CD4-positive, alpha-beta T cell treated with Interferon gamma for 1 hour (primary cell): ENCODE measurements around the gene UGT1A7.
A peak's percentile ranks its signal among the peaks of the same experiment; 100 is the strongest.
"Not testable (repeated sequence)": the region's sequence is repeated elsewhere in the genome, so short reads cannot be mapped to it uniquely, and the experiment has no call there.

ENCODE experiments used
- DNase-seq: peaks from one replicate; pipeline ENCODE4 v3.0.0-alpha.2; 2020

The UGT1A7 gene

DNA sequence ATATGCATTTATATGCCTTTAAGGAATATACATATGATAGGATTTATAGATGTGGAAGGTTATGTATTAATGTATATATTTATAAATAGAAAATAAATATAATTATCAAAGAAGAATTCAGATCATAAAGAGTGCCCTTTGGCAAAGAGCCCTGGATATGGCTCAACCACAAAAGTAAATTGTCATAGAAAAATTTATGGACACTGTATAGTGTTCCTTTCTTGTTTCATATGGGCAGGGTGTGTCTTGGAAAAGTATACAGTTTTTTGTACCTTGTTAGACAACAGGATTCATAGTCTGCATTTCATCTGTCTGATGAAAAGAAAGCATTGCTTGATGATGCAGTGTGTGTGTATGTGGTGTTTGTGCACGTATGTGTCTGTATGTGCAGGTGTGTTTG, 2.9 kb downstream of the UGT1A7 start:
- DNase-seq = no peak

DNA sequence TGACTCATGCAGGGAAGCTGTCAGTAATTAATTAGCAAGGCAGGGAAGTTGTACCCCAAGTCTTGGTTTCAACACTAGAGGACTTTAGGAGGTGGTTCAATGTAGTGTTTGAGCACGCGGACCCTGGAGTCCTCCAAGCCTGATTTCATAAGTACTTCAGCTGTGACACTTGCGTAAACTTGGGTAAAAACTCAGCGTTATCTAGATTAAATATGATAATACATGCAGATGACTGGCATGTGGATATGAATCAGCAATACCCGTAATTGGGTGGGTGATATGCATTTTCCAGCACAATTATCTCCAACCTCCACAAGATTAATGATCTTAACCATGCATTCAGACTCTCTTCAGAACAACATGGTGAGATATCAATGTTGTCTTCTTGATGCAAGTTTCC, 5.2 kb downstream of the UGT1A7 start:
- DNase-seq = no peak

DNA sequence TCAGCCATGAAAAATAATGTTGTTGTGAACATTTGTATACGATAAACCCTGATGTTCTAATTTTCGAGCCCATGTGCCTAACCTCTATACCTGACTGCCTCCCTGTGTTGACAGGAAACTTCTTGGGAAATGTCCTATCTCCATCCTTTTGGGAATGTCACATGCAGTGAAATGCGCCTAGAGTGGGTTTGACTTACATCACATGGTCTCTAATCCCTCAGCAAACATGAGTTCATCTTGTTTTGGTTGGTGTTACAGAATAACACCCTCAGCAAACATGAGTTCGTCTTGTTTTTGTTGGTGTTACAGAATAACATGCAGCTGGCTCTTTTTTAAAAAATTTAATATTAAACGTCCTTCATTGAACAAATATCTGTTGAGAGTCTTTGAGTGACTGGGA, 6.6 kb downstream of the UGT1A7 start:
- no peak for DNase-seq

DNA sequence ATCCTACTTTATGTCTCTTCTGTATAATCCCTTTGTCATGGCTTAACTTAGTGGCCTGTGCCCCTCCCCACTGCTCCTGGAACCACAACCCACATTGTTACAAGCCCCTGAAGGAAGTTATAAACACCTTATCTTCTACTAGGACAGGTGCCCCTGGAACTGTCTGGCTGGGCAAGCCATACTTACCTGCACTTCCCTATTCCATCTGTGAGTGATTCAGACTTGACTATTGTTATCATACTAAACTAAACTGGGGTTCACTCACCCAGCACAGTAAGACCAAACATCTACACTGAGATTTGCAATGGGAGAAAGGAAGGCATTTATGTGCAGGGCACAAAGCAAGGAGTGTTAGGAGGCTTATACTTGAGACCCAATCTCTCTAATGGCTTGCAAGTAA, 7.3 kb downstream of the UGT1A7 start:
- no peak for DNase-seq

DNA sequence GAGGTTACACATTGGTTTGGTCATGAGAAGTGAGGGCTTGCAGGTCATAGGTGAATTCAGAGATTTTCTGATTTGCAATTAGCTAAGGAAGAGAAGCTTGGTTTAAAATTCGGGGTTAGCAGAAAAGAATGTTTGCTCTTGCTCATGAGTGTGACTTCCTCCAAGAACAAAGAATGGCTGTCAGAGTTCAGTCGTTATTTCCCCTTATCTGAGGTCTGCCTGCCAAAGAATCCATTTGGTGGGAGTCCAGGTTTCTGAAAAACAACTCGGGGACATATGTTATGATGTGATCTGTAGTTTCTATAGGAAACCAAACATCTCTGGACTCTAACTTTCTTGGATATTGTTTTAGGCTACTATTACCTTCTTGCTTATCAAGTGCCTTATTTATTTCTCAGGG, 7.8 kb downstream of the UGT1A7 start:
- DNase-seq = no peak

DNA sequence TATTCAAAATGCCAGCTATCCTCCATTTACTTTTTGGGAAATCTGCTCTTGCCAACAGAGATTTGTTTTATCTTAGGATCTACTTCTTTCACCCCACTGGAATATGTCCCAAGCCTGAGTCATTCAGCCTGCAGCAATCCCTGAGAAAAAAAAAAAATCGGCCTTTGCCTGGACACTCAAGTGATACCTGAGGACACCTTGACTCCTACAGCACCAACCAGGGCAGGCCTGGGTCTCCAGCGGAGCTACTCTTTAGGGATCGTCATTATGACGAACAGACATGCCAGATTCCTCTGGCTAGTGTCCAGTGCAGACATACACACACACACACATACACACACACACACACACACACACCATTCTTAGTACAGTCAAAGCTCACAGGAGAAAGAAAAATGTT, 8.7 kb downstream of the UGT1A7 start:
- DNase-seq = no peak

DNA sequence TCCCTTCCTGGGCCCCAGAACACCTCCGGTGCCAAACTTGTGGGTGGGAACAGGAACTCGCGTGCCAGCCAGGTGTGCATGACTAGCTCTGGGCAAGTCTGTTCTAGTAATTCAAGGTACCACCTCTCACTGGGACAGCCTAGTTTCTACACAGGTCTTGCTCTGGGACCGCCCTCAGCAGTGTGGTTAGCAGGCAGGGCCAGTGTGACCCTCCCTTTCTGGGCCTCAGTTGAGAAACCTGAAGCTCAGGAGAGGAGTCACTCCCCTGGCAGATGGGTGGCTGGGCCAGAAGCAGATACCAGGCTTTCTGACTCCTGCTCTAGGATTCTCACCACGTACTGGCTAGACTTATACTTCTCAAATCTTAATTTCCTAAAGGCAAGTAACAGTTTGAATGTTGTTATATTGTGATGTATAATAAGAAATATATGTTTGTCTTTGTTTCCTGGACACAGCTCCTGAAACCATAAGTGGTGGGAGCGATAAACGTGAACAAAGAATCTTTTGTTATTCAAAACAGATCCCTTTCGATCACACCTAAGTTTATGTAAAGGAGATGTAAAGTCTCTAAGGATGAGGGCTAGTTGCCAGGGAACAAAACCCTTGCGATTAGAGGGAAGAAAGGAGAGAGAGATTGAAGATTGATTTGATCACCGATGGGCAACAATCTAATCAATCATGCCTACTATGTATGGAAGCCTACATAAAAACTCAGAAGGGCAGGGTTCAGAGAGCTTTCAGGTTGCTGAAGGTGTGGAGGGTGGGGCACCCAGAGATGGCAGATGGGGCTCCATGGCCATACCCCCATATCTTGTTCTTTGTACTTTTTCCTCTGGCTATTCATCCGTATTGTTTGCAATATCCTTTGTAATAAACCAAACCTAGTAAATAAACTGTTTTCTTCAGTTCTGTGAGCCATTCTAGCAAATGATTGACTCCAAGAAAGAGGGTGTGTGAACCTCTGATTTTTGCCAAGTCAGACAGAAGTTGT, 10.0 kb downstream of the UGT1A7 start:
- no peak for DNase-seq

DNA sequence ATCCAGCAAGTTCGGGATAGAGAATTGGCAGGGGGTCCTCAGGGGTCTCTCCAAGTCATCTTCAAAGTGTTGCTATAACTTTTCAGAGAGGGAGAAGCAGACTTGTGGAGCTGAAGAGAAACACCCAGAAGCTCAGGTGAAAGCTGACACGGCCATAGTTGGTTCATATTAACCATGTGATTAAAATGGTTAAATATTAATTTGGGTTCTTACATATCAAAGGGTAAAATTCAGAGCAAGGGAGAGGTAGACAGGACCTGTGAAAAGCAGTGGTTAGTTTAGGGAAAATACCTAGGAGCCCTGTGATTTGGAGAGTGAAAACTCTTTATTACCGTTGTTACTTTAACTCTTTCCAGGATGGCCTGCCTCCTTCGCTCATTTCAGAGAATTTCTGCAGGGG, 10.9 kb downstream of the UGT1A7 start, which contains the start of gene UGT1A6:
Gene UGT1A6, plus strand, starts transcription at position 243 of the 400 bp plus-strand sequence. Its CDS starts 115 bp downstream, at position 358.
- DNase-seq = no peak

DNA sequence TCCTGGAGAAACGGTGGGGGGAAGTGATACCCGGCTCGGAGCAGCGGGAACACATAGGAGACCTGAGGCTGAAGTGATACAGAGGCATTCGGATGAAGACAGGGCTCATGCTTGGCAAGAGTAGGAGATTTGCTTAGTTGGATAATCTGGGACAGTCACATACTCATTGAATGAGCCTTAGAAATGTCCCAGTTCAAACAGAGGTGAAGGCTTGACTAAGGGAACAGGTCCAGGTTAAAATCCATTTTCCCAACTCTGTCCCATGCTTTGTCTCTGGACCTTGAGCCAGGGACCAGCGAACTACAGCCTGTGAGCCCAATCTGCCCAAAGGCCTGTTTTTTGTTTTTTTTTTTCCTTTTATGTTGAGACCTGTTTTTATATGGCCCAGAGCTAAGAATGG, 12.3 kb downstream of the UGT1A7 start:
- DNase-seq = no peak

DNA sequence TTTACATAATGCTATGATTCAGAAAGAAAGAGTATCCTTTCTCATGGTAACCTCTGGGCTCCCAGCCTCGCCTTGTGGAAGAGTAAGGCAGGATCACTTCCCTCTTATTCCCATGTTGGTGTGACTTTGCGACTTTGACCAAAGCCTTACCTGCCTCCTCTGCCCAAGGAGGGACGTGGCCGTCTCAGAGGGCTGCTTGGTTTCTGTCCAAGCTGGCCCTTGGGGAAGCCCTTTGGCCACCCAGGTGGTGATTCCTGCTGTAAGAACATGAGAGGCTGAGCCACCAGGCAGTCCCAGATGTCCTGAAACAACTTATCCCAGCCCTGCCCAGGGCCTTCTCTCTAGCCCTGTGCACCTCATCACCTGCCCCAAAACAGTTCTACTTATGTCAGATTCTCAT, 17.0 kb downstream of the UGT1A7 start:
- no peak for DNase-seq

DNA sequence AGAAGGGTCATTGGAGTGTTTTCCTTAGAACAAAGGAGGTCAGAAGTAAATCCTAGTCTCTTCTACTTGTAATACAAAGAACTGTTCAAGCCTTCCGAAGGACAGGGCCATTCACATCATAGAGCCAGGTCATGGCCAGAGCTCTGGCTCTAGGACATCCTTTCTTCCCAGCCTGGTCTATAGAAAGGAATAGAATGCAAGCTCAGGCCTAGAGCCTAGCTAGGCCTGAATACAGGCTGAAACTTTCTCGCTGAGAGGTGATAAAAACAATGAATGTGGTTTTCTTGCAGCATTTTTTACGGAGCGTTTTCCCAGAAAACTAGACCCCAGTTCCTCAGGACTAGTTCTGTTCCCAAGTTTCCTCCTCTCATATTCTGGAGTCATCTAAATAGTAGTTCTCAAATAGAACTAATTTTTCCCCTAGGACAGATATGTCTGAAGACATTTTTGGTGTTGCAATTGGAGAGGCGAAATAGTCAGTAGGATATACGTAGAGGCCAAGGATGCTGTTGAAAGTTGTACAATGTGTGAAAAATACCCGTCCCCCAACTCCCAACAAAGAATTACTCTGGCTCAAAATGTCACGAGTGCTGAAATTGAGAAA, 17.8 kb downstream of the UGT1A7 start:
- DNase-seq = no peak

DNA sequence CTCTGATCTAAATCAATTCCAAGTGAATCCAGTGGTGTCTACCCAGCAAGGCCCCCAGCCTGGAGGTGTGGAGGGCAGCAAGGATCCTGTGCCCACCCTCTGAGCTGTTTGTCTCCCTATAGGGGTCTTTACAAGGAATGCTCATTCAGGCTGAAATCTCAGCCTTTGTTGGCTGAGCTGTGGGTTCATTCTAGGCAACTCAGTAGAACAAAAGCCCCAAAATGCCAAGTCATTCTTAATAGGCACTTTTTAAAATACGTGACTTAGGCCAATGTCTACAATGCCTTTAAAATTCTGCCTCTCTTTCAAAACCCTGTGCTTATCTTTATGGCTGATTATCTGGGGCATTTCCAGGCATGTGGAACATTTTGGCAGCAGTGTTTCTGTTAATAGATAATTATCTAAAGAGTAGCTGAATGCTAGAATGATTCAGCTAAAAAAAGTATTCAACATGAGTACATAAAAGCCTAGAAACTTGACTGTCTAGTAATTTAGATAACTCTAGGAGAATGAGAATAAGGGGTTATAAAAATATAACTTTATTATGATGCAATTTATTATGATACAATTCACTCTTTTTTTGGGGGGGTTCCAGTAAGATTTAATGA, 18.4 kb downstream of the UGT1A7 start:
- DNase-seq = no peak

DNA sequence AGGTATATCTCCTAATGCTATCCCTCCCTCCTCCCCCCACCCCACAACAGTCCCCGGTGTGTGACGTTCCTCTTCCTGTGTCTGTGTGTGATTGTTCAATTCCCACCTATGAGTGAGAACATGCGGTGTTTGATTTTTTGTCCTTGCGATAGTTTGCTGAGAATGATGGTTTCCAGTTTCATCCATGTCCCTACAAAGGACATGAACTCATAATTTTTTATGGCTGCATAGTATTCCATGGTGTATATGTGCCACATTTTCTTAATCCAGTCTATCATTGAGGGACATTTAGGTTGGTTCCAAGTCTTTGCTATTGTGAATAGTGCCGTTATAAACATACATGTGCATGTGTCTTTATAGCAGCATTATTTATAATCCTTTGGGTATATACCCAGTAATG, 19.1 kb downstream of the UGT1A7 start:
- DNase-seq = not testable (repeated sequence)

DNA sequence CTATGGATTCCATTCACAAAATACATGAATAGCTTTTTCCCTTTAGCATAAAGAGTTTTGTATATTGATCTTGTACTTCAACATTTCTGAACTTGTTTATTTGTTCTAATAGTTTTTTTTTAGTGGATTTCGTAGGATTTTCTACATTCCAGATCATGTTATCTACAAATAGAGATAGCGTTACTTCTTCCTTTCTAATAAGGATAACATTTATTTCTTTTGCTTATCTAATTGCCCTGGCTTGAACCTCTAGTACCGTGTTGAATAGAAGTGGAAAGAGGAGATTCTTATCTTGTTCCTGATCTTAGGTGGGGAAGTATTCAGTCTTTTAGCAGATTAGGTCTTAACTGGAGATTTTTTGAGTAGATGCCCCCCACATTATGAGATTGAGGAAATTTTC, 20.5 kb downstream of the UGT1A7 start:
- DNase-seq = no peak

DNA sequence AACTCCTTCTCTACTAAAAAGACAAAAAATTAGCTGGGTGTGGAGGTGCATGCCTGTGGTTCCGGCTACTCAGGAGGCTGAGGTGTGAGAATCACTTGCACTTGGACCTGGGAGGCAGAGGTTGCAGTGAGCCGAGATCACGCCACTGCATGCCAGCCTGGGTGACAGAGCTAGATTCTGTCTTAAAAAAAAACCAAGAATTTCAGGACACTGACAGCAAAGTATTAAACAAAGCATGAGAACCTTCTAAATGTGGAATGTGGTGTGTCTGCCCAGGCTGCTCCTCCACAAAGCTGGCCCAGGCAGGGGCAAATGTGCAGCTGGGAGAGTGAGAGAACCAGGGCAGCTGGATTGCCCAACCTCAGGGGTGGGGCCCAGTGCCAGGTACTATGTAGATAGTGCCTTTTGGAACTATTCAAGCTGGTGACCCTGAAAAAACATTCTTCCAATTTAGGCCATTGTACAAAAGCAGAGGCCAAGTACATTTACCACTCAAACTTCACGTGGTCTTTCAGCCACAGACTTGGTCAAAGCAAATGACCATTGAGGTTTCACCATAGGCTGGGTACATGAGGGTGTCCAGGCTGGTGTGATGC, 24.3 kb downstream of the UGT1A7 start:
- DNase-seq = no peak

DNA sequence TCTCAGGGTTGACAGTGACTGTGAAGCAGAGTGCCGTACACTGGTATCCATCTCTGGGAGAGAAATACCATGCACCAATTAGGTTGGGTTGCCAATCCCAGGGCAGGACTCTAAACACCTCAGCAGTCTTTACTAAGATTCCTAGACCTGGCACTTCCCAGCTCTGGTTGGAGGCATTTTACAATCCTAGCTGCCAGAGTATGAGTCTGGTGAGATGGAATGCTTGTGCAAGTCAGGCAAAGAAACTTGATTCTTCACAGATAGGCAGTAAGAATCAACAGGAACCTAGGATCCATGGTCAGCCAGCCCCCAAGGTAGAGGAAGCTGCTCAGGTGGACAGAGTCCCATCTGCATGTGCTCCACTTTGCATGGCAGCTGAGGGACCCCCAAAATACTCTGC, 25.0 kb downstream of the UGT1A7 start:
- no peak for DNase-seq

DNA sequence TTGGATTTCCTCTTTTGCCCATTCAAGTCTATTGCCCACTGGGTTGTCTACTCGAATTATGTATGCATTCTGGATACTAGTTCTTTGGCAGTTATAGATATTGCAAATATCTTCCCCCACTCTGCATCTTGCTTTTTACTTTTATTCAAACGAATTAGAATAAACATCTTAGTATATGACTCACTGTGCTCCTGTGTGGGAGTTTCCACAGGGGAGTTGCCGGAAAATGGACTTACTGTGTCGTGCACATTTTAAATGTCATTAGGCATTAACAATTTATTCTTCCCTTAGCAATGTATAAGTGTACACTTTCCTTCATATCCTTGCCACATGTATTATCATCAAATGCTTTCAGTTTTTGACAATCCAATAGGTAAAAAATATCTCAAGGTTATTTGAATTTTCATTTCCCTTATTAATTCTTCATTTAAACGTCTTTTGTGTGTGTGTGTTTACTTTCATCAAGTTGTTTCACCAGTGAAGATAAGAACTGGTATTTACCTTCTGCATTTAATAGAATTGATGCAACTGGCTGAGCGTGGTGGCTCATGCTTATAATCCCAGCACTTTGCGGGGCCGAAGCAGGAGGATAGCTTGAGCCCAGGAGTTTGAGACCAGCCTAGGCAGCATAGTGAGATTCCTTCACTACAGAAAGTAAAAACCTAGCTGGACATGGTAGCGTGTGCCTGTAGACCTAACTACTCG, 26.4 kb downstream of the UGT1A7 start:
- DNase-seq = no peak

DNA sequence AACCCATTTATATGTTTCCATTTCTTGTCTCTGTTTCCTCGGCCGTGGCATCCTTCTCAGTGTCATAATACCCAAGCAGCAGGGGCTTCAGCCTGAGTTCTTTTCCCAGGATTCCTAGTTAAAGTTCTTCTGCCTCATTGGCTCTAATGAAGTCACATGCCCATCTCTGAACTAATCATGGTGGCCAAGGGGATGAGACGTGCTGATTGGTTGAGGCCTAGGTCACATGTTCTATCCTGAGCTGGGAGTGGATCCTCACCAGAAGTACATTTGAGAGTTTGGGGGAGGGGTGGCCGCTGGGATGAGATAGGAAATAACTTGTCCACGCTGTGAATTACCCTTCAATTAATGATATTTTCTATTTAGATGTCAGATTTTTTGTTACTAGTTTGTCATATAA, 27.2 kb downstream of the UGT1A7 start:
- DNase-seq = no peak

DNA sequence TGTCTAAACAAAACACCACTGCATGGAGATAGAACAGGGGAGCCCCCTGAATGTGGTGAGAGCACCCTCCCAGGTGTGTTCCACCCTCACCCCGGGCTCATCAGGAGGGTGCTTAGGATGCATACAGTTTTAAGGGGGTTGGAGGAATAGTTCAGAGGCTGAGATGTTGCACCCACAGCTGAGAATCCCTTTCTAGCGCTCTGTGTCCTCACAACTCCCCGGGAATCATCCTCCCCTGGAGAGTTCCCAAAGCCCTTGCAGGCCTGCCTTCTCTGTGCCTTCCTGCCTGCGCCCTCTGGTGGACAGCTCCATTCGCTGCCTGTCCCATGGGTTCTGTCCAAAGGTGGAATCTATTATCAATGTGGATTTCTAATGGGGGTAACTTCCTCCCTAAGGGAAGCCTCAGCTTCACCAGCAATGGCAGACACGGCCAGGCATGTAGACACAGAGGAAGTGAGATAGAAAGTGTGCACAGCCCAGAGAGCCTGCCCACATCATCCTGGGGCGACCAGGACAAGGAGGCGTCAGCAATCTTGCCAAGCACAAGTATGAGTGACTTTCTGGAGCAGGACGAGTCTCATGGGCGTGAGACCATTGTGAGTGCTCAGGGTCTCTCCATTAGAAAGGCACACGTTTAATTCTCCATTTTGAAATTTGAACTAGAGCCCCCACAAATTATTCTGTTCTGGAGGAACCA, 29.8 kb downstream of the UGT1A7 start:
- DNase-seq = peak; percentile 50

DNA sequence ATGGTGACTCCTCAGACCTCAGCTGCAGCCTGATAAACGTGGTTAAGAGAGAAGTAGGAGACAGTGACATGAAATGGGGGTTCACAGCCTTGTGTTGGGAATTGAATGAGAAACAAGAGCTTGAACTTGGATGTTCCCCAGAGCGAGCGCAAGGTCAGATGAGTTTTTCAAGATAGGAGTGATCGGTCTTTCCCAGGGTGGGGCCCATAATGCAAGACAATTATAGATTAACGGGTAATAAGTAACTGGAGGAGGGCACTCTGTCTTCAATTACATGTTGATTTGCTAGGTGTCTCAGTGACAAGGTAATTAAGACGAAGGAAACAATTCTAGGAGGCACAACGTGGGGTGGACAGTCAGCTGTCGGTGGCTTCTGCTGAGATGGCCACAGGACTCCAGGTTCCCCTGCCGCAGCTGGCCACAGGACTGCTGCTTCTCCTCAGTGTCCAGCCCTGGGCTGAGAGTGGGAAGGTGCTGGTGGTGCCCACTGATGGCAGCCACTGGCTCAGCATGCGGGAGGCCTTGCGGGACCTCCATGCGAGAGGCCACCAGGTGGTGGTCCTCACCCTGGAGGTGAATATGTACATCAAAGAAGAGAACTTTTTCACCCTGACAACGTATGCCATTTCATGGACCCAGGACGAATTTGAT, 31.0 kb downstream of the UGT1A7 start, which contains the start of gene UGT1A5:
Gene UGT1A5, plus strand, starts transcription at position 297 of the 651 bp plus-strand sequence. Its CDS starts 85 bp downstream, at position 382.
- DNase-seq = no peak

DNA sequence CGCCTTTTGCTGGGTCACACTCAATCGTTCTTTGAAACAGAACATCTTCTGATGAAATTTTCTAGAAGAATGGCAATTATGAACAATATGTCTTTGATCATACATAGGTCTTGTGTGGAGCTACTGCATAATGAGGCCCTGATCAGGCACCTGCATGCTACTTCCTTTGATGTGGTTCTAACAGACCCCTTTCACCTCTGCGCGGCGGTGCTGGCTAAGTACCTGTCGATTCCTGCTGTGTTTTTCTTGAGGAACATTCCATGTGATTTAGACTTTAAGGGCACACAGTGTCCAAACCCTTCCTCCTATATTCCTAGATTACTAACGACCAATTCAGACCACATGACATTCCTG, 31.5 kb downstream of the UGT1A7 start:
- DNase-seq = no peak

DNA sequence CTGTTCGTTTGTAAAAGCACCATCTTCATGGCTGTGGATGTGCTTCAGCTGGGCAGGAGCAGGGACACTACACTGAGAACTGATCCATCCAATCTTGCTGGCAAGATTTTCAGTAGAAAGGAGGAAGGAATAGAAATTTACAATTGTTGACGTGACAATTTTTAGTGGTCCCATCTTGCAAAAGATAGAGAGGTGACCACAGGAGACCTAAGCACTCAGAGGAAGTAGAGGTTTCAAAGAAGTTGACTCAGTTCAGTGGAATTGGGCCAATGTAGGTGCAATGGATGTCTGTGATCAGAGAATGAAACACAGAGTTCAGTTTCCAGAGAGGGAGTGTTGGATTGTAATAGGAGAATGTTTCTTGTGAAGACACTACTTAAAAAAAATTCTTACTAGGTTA, 32.4 kb downstream of the UGT1A7 start:
- no peak for DNase-seq
